ENCODE data around the gene WNT7B. TPM values are rescaled to one million over a fixed set of nuclear protein-coding genes. Genes with fewer than 3 reads are reported as not detected.

WNT7B gene
- total RNA-seq, 1 donor from 2014 or later = 1.8 TPM

DNA sequence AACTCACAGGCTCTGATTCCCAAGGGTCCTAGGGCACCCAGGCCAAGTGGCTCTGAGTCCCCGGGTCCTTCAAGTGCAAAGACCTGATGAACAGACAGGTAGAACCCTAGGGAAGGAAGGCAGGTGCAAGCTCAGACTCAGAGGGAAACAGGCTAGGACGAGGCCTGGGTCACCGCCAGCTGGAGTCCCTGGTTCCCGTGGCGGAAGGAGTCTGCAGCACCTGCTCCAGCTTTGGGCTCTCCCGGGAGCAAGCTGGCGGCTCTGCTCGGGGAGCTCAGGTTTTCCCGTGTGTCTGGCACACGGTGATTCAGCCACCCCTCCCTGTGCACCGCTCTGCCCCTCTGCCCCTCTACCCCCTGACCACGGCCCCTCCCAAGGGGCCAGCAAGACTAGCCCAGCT lies 59.8 kb downstream of the WNT7B start:
- no peaks in the 10 kb centered on the region for H3K36me3 ChIP-seq
- peak overlapping the region; percentile 76 for H3K27ac Mint-ChIP-seq
- H3K27ac ChIP-seq = no peak overlapping the region
- peaks cover 16% of the 10 kb centered on the region for H3K27me3 Mint-ChIP-seq (ENCODE audit: insufficient read depth, low read depth)
- no peak overlapping the region for H3K9ac ChIP-seq
- no peak overlapping the region for H3K4me2 ChIP-seq
- peaks cover 8% of the 10 kb centered on the region for H3K36me3 Mint-ChIP-seq
- H3K4me1 ChIP-seq = no peaks in the 10 kb centered on the region
- no peaks in the 10 kb centered on the region for H3F3A ChIP-seq (ENCODE audit: low read depth)
- H3K4me3 Mint-ChIP-seq = no peak overlapping the region
- H3K4me3 ChIP-seq = no peak overlapping the region
- TF ChIP-seq CTCF (IDR thresholded peaks at IDR 0.05) (no peak), EZH2 (IDR thresholded peaks at IDR 0.05) (no peak), EZH2phosphoT487 (IDR thresholded peaks at IDR 0.05) (no peak)
- DNase-seq (ENCODE audit: low spot score) = no peak
- no peaks in the 10 kb centered on the region for H3K27me3 ChIP-seq
- H3K79me2 ChIP-seq (ENCODE audit: low read depth) = no peaks in the 10 kb centered on the region
- H4K20me1 ChIP-seq (ENCODE audit: low read depth) = no peaks in the 10 kb centered on the region
- no peak overlapping the region for H2AFZ ChIP-seq (replicated peaks)
- peaks cover 6% of the 10 kb centered on the region for H3K9me3 Mint-ChIP-seq
- H3K9me3 ChIP-seq (ENCODE audit: low read depth) = no peaks in the 10 kb centered on the region
- peaks cover 17% of the 10 kb centered on the region for H3K4me1 Mint-ChIP-seq

DNA sequence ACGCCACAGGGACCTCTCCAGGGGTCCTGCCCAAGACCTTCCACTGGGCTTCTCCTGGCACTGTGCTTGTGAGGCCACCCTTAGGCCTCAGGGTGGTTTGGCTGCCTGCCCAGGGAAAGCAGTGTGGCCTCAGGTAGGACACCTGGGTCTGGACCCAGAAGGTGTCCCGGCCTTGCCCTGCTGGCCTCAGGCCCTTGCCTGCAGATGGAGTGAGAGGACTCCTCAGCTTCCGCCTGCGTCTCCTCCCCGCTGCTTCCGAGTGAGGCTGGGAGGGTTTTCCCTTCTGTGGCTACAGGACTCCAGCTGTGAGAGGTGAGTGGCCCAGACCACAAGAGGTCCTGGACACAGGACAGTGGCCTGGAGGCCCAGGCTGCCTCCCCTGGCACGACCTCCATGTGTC lies 60.4 kb downstream of the WNT7B start:
- TF ChIP-seq CTCF (IDR thresholded peaks at IDR 0.05) (no peak), EZH2phosphoT487 (IDR thresholded peaks at IDR 0.05) (no peak), EZH2 (IDR thresholded peaks at IDR 0.05) (no peak)
- peaks cover 6% of the 10 kb centered on the region for H3K9me3 Mint-ChIP-seq
- H4K20me1 ChIP-seq (ENCODE audit: low read depth) = no peaks in the 10 kb centered on the region
- no peak overlapping the region for H3K4me3 ChIP-seq
- H3K4me3 Mint-ChIP-seq = no peak overlapping the region
- H3K9ac ChIP-seq = no peak overlapping the region
- no peaks in the 10 kb centered on the region for H3F3A ChIP-seq (ENCODE audit: low read depth)
- H3K27me3 Mint-ChIP-seq (ENCODE audit: insufficient read depth, low read depth) = peaks cover 16% of the 10 kb centered on the region
- H3K27ac Mint-ChIP-seq = no peak overlapping the region
- H3K79me2 ChIP-seq (ENCODE audit: low read depth) = no peaks in the 10 kb centered on the region
- H3K36me3 Mint-ChIP-seq = peaks cover 8% of the 10 kb centered on the region
- H3K9me3 ChIP-seq (ENCODE audit: low read depth) = no peaks in the 10 kb centered on the region
- H3K4me2 ChIP-seq = no peak overlapping the region
- no peaks in the 10 kb centered on the region for H3K36me3 ChIP-seq
- H3K4me1 ChIP-seq = no peaks in the 10 kb centered on the region
- no peak overlapping the region for H3K27ac ChIP-seq
- no peak overlapping the region for H2AFZ ChIP-seq (replicated peaks)
- no peak for DNase-seq (ENCODE audit: low spot score)
- H3K4me1 Mint-ChIP-seq = peaks cover 18% of the 10 kb centered on the region
- no peaks in the 10 kb centered on the region for H3K27me3 ChIP-seq

- no peak overlapping the region for H3K4me2 ChIP-seq
- TF ChIP-seq CTCF (IDR thresholded peaks at IDR 0.05) (no peak), EZH2phosphoT487 (IDR thresholded peaks at IDR 0.05) (no peak), EZH2 (IDR thresholded peaks at IDR 0.05) (no peak)
- H3K27me3 ChIP-seq = no peaks in the 10 kb centered on the region
- no peaks in the 10 kb centered on the region for H3K9me3 ChIP-seq (ENCODE audit: low read depth)
- H3K4me3 ChIP-seq = no peak overlapping the region
- no peak overlapping the region for H3K9ac ChIP-seq
- no peaks in the 10 kb centered on the region for H3K36me3 ChIP-seq
- peaks cover 1% of the 10 kb centered on the region for H3K4me1 ChIP-seq
- peaks cover 16% of the 10 kb centered on the region for H3K27me3 Mint-ChIP-seq (ENCODE audit: insufficient read depth, low read depth)
- no peaks in the 10 kb centered on the region for H4K20me1 ChIP-seq (ENCODE audit: low read depth)
- peaks cover 8% of the 10 kb centered on the region for H3K36me3 Mint-ChIP-seq
- peaks cover 6% of the 10 kb centered on the region for H3K9me3 Mint-ChIP-seq
- H3K27ac Mint-ChIP-seq = peak overlapping the region; percentile 91
- peak overlapping the region; percentile 25 for H3K4me3 Mint-ChIP-seq
- peaks cover 23% of the 10 kb centered on the region for H3K4me1 Mint-ChIP-seq
- no peak overlapping the region for H2AFZ ChIP-seq (replicated peaks)
- no peak for DNase-seq (ENCODE audit: low spot score)
- no peak overlapping the region for H3K27ac ChIP-seq
- H3F3A ChIP-seq (ENCODE audit: low read depth) = peaks cover 4% of the 10 kb centered on the region
- H3K79me2 ChIP-seq (ENCODE audit: low read depth) = no peaks in the 10 kb centered on the region
These were observed 61.1 kb downstream of the WNT7B start for GRCh38 chr22:45915841-45916240.

Data from neural progenitor cell (in vitro differentiated cells).